ENCODE measurements around the gene SCD5.

The SCD5 gene

GRCh38 chr4:82758701-82759685, 39.6 kb downstream of the SCD5 start:
- no peak for DNase-seq

GRCh38 chr4:82756061-82756460, 42.5 kb downstream of the SCD5 start:
- no peak for DNase-seq

DNA sequence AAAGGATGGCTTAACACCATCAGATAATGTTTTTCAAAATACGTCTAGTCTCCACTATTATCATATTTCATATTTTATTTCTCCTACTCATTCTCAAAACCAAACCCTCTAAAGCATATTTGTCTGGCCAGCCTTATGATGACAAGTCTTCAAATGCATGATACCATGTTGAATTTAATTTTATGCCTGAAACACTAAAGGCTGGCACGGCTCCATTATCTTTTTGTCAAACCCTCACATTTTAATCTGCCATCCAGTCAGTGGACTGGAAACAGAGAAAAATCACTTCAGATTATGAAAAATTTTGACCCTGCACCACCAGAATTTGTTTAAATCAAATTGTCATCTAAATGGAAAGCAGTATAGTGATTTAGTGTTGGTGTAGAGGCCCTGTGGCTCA, 42.9 kb downstream of the SCD5 start:
- no peak for DNase-seq

- DNase-seq = peak; percentile 13
These were observed 44.0 kb downstream of the SCD5 start for GRCh38 chr4:82754513-82755165.

- DNase-seq = peak; percentile 91
These were observed 44.7 kb downstream of the SCD5 start for GRCh38 chr4:82753725-82754410.

GRCh38 chr4:82753238-82753637, 45.4 kb downstream of the SCD5 start:
- no peak for DNase-seq

- no peak for DNase-seq
These were observed 49.7 kb downstream of the SCD5 start for GRCh38 chr4:82748810-82749470.

DNA sequence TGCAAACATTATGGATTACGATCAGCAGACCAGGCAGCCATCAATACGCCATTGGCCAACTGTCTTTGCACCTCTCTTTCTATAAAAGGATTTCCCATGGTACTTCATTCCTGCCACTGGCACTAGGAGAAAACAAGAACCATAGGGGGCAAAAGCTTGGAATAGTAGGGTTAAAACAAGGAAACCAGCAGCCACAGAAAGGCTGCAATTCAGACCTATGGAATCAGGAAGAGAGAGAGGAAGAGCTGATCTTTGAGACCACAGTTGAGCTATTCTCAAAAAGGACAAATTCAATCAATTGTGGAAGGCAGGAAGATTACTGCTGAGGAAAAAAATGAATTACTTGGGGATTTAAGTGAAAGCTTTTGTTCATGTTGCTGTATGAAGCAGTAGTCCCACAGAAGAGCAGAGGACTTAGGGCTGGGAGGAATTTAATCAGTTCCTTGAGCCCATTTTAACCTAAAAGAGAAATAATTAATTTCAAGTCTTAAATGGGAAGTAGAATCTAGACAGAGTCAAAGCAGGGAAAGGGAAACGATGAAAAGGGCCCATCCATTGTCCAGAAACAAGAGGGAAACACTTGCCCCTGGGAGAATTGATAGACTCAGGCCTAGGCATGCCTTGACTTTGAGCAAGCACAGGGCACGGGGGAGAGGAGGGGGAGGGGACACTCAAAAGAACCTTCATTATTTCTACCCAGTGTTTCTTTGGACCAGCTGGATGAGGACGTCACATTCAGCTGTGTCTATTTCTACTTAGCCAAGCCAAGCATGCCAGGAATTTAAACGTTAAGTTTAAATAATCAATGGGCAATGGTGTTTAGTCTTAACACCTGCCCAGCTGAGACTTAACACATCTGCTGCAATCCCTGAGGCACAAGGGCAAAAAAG, 50.7 kb downstream of the SCD5 start:
- DNase-seq = peak; percentile 52

DNA sequence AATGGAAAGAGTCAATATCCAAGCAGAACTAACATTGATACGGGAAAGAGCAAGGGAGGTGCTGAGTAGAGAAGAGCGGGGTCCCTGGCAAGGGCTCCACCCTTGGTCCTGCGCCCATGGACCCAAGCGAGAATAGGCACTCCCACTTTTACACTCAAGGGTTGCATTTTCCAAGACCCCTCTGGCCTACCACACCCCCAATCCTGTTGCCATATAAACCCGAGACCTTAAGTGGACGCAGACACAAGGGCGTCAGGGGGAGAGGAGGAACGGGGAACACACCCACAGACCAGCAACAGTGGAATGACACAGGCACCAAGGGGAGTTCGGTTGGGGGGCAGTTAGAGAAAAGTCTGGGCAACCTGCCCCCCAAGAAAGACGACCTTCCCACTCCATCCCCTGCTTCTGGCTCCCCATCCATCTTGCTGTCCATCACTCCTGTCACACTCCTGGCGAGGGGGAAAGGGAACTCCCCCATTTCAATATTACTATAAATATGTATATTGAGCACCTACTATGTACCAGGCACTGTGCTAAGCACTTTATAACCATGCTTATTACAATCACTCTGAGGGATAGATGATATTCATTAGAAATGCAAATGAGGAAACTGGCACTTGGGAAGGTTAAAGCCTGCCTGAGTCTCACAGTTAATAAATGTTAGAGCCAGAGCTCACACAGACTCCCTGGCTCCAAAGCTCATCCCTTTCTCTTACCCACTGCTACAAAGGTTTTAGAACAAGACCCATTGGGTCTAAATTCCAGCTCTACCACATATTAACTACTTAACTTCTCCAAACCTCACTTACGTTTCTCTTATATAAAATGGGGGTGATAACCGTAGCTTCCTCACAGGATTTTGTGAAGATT, 51.7 kb downstream of the SCD5 start:
- no peak for DNase-seq

GRCh38 chr4:82745173-82745842, 53.3 kb downstream of the SCD5 start:
- DNase-seq = no peak

DNA sequence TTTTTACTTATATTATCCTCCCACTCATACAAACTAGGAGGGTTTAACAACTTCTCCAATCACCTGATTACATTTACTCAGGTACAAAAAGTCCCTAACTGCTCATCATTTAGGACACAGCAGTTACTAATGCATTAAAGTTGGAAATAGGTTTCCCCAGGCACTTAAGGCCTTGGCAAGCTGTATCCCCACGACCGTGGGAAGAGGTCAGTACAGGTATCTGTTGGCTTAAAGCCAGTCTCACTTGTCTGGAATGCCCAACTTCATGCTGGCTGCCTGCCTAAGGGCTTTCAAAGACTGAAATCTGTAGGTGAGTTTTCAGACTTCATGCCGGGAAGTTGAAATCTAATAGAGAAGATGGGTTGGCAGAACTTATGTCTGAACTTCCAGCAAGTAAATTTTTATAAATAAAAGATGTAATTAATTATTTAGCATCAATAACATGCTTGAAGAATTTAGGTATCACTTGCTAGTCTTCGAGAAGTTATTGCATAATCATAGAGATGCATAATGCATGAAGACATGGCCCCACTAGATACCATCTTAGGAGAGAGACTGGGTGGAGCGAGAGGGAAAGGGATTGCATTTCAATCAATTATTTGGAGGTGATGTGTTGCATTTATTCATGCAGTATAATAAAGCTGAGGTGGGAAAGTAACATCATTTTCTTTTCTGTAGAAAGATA, 54.2 kb downstream of the SCD5 start:
- no peak for DNase-seq

- DNase-seq = no peak
These were observed 57.4 kb downstream of the SCD5 start for GRCh38 chr4:82741188-82741587.

- no peak for DNase-seq
These were observed 59.1 kb downstream of the SCD5 start for GRCh38 chr4:82739287-82740190.

DNA sequence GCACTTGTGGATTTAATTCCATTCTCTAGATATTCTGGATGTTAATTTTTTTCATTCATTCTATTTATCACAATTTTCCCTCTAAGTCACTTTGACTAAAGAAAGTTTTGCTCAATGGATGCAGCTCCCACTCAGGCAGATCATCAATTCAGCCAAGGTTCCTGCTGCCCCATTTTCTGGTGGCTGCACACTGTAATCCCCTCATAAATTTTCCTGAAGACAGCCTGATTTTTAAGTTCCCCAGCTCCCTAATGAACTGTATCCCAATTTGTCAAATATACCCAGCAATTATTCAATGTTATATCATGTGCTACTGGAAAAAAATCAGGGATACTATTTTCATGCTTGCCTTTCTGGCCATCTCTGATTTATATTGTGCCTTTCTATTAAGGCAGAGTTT, 61.2 kb downstream of the SCD5 start:
- no peak for DNase-seq

GRCh38 chr4:82733636-82734035, 65.0 kb downstream of the SCD5 start:
- no peak for DNase-seq

DNA sequence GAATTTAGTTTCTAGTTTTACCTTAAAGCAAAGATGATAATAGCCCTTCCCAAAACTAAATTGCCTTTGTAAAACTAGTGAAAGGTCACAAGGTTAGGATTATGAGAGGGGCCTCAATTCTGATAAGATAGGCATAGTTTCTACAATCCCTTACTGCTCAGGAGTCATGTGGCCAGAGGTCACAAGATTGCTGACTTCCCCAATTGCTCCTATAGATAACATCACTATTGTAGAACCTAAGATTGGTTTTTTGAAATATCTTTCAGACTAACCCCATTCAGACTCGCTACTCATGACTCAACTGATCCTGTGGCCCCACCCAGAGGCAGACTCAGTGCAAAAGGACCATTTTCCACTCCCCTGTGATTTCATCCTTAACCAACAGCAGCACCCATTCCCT, 70.3 kb downstream of the SCD5 start:
- no peak for DNase-seq

DNA sequence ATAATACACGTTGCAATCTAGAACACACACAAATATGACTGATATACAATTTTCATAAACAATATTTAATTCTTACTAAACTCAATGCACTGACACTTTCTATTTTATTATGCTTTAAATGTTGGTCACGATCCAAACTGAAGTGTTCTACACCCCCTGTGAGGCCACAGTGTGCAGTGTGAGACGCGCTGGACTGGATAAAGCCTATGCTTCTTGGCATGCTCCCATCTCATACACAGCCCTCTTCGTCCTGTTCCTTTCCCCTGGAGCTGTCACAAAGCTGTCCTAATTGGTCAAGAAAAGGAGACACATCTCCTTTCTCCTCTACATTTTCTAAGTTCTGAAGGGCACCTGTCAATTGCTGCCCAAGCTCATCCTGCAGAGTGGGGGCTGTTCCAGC, 72.0 kb downstream of the SCD5 start:
- no peak for DNase-seq

DNA sequence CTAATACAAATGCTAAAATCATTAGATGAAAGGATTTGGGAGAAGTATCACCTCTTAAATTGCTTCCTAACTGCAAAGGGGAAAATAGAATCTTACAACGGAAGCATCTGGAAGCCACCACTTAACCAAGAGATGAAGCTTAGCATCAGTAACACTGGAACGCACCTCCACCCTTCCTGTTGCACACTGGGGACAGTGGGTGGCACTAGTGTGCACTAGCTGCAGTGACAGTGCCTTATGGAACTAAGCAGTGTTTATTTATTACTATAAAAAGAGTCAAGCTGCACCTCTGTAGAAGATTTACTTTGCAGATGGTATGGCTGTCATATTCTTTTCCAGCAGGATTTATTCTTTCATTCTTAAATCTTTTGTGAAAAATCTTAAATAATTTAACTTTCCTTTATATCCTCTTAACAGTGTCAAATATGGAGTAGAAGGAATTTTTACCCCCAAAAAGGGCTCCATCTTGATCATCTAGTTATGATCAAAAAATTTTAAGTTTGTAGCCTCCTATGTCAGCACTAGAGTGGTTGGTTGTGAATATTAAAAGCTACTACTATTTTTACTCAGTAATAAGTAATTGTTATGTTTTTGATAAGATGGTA, 76.7 kb downstream of the SCD5 start:
- DNase-seq = peak; percentile 9

Measured in NCI-H2171 treated with DMSO at 0.1 percent for 48 hours (cell line).